PC-3 (cell line): Measurements from ENCODE around the gene CTDSP1.

Experiments
- CTCF ChIP-seq: fragments of 300-600 bp; sonication (generic); conservative IDR thresholded peaks from 2 replicates; pipeline ENCODE4 v1.5.1; 2017; ENCODE audit warnings: antibody characterized with exemption, low read depth, mild to moderate bottlenecking, low read length
- EZH2 ChIP-seq: fragments of 300-600 bp; sonication (generic); IDR thresholded peaks from one replicate; pipeline ENCODE4 v1.6.1; 2017; ENCODE audit warnings: antibody characterized with exemption, mild to moderate bottlenecking, low read length; ENCODE audit not compliant: unreplicated experiment

DNA sequence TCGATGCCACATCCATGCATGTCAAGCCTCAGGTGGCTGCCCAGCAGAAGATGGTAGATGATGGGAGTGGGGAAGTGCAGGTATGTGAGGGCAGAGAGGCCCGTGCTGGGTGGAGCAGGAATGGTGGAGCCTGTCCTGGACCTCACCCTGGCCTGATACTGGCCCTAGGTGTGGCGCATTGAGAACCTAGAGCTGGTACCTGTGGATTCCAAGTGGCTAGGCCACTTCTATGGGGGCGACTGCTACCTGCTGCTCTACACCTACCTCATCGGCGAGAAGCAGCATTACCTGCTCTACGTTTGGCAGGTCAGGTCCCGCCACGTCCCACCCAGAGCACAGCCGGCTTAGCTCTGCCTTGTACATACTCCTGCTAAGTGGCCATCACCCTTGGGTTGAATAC lies 32.2 kb downstream of the CTDSP1 start:
- TF ChIP-seq CTCF (no peak), EZH2 (no peak)
